GM21786 (cell line): ENCODE data around the gene ZNF556.

ENCODE experiments used
- ATAC-seq: cut with Tn5 transposase; IDR thresholded peaks from one replicate; pipeline ENCODE4 v1.9.1; 2021; ENCODE audit not compliant: unreplicated experiment

ZNF556 gene

DNA sequence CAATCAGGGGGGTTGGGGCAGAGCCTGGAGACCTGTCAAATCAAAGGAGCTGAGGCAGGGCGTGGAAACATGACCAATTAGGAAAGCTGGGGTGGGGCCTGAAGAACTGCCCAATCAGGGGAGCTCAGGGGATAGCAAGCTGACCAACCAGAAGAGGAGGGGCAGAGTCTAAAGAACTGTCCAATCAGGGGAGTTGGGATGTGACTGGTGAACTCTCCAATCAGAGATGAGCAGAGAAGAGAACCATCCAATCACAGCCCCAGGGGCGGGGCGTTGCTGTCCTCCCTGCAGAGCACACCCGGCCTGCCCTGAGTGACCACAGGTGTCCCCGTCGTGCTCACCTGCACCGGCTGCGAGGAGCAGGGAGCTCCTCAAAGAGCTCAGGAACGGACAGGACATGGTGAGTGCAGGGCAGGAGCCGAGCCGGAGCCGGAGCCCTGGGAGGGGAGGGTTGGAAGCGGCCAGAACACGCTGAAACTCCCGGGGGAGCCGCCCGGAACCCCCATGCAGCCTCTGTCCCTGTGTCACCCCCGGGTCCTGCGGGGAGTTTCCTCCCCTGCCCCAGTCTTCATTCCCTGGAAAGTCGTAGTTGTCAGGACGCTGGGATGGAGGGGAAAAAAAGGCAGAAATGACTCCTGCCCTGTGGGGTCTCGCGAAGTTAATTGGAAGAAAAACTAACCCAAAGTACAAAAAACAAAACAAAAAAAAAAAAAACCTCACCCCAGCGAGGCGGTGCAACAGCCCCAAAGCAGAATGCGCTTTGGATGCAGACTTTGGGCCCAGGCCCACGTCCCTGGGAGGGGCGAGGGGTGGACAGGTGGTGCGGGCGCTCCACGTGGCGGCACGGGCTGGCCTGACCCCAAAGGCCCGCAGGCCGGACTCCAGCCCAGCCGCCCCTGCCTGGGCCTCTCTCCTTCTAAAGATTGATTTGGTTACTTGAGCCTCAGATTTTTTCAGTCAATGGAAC is at the start of gene ZNF556:
ZNF556 (plus strand) TSS at position 311 of the 967 bp plus-strand sequence; CDS start at position 398, 87 bp downstream.
- no peak for ATAC-seq

DNA sequence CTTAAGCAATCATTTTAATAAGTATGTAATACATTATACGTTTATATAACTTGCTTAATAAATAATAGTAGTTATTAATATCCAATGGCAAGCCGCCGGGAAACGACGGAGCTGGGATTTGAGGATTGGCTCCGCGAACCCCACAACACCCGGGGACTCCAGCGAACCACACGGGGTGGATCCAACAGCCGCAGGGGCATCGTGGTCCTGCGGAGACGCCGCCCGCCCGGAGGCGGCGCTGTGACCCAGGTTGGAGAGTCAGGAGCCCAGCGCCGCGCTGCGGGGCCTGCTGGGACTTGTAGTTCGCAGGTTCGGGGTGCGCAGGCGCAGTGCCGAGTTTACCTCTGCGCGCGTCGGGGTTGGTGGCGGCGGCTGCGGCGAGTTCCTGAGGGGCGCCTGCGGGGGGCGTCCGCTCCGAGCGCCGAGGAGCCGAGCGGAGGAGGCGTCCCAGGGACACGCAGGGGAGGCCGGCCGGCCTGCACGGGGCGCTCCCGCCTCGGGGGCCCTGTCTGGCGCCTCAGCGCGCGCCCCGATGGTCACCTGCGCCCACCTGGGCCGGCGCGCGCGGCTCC is 47.5 kb upstream of the ZNF556 start, which contains the start of gene ZNF554:
ZNF554 (plus strand) TSS at position 329 of the 572 bp plus-strand sequence; CDS start at position 533, 204 bp downstream.
- ATAC-seq = peak; percentile 84

DNA sequence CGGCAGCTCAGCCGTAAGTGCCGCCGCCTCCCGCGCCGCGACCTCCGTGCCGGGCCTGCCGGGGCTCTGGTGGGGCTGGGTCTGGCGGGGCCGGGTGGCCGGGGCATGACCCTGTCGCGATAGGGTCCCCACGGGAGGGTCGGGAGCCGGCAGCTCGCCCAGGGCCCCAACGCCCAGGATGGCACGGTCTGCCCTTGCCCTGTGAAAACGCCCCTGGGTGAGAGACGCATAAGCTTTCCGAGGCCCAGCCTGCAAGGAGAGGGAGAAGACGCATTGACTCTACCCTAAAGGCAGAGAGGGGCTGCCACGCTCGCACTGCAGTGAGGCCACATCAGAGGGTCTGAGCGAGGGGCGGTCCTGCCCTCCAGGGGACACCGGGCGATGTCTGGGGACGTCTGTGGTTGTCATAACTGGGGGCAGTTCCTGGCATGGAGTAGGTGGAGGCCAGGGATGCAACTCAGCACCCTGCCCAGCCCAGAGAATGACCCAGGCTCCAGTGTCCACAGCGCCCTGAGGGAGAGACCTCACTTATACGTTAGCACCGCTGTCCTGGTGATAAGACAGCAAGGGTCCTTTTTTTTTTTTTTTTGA is 46.9 kb upstream of the ZNF556 start:
- no peak for ATAC-seq

DNA sequence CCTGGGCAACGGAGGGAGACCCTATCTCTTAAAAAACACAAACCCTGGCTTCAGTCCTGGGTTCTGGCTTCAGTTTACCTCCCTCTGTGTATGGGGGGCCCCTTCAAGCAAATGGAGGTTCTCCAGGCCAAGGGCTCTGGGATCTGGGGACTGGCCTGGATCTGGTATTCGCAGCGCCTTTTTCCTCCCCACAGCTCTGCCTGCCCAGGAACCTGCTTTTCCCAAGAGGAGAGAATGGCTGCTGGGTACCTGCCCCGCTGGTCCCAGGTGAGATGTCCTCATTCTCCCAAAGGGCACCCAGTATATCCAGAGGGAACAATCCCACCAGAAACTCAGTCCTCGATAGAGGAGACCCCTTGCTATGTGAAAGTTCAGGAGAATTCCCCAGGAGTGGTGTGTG is 44.3 kb upstream of the ZNF556 start:
- ATAC-seq = no peak

DNA sequence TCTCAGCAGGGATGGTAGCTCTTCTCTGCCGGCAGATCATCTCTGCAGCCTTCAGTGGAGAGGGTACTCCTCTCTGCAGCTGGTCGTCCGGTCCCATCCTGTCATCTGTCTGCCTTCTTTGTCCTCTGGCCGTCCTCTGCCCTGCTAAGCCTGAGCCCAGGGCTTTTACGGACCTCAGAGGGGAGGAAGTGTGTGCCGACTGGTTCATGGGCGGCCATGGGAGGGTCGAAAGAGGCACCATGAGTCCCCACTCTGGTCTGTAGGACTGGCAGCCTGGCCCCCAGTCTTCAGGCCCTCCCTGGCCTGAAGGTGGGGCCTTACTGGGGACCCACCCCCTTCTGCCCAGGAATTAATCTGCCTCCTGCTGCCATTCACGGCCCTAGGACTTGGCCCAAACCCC is 43.5 kb upstream of the ZNF556 start:
- no peak for ATAC-seq

DNA sequence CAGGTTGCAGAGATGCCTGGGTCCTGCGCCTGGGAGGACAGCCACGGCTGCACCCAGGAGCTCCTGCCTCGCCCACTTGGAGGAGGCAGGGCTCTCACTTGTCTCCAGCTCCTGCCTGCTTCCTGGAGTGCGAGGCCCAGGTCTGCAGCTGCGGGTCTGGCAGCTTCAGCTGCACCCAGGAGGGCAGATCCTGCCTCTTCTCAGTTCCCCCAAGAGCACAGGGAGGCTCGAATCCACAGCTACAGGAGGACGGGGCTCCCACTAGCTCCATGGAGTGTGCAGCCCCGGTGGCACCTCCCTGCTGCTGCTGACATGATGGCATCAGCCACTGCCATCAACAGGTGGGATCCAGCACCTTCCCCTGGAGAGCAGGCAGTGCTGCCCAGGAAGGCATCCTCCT is 43.0 kb upstream of the ZNF556 start:
- ATAC-seq = no peak

DNA sequence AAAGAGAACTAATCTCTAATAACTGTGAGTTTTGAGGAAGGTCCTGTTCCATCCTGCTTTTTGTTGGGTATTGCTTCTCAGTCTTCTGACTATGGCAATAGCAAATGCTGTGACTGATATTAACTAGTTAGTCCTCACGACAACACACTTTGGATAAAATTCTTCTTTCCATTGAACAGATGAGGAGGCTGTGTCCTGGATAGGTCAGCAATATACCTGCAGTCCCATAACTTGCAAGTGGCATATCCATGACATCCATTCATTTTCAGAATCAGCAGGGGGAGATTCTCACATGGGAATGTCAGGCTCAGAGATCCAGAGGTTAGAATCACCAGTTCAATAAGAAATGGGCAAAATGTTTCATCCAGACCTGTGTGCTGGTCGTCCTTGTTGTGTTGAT is 40.1 kb upstream of the ZNF556 start:
- no peak for ATAC-seq

DNA sequence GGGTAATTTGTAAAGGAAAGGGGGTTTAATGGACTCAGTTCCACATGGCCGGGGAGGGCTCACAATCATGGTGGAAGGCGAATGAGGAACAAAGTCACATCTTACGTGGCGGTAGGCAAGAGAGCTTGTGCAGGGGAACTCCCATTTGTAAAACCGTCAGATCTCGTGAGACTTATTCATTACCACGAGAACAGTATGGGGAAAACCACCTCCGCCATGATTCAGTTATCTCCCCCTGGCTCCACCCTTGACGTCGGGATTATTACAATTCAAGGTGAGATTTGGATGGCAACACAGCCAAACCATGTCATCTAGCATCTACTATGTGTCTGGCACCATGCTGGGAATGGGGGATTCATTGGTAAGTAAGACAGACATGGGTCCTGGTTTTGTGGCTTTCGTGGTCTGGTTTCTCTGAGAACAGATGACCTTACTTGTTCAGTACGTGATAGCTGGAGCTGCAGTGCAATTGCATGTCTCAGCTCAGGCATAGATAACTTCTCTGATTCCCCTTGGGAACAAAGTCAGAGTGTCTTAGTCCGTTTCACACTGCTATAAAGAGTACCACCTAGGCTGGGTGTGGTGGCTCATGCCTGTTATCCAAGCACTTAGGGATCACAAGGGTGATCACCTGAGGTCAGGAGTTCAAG is 39.2 kb upstream of the ZNF556 start:
- ATAC-seq = no peak

DNA sequence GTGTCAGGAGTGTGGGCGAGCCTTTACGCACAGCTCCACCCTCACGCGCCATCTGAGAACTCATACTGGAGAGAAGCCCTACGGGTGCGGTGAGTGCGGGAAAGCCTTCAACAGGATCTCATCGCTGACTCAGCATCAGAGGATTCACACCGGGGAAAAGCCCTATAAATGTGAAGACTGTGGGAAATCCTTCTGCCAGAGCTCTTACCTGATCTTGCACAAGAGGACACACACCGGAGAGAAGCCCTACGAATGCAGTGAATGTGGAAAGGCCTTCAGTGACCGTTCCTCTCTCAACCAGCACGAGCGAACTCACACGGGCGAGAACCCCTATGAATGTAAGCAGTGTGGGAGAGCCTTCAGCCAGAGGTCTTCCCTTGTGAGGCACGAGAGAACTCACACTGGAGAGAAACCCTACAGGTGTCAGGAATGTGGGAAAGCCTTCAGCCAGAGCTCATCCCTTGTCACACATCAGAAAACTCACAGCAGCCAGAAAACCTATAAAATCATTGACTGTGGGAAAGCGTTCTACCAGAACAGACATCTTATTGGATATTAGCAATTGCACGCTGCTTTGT is 32.8 kb upstream of the ZNF556 start:
- ATAC-seq = no peak

DNA sequence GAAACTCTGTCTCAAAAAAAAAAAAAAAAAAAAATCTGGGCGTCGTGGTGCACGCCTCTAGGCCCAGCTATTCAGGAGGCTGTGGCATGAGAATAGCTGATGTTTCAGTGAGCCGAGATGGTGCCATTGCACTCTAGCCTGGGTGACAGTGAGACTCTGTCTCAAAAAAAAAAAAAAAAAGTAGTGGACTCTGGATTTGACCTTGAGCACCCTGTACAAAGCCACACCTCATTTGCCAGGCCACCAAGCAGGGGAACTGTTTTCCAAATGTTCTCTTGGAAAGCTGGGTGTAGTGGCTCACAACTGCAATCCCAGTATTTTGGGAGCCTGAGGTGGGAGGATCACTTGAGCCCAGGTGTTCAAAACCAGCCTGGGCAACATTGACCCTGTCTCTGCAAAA is 29.7 kb upstream of the ZNF556 start:
- ATAC-seq = no peak

DNA sequence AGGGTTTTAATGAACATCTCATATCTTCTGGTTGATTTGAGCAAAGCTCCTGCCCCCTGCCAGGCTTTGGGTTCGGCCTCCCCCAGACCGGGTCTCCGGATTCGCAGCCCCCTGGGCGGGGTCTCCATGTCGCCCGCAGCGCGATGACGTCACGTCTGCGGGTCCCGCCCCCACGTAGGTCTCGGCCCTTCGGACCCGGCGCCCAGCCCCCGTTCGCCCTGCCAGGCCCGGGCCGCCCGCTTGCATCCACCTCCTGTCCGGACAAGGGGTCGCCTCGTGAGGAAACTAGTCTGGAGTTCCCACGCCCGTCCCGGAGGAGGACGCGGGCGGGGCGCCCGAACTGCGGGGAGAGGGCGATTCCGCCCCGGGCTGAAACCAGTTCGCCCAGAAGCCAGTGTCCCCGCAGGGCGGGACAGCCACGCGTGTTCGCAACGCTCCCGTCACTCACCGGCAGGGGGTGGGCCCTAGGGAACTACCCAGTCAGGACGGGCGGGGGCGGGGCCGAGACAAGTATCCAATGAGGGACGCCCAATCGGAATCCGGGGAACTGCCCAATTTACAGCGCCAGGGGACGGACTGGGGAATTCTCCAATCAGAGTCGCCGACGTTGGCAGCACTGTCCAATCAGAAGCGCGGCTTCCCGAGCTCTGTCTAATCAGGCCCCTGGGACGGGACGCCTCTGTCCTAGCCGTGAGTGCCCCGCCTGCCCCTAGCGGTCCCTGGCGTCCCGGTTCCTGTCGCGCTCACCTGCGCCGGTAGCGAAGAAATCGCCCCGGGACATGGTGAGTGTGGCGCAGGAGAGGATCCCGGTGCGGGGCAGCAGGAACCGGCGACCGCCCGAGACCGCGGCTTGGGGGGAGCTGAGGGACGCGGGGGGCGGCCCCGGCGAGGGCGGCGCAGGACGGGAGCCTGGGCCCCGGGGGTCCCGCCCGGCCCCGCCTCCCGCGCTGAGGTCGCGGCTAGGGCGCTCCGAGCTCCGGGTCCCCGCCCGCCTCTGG is 26.0 kb upstream of the ZNF556 start, which contains the start of gene ZNF555:
ZNF555 (plus strand) TSS at position 682 of the 998 bp plus-strand sequence; CDS start at position 780, 98 bp downstream.
- peak; percentile 91 for ATAC-seq

DNA sequence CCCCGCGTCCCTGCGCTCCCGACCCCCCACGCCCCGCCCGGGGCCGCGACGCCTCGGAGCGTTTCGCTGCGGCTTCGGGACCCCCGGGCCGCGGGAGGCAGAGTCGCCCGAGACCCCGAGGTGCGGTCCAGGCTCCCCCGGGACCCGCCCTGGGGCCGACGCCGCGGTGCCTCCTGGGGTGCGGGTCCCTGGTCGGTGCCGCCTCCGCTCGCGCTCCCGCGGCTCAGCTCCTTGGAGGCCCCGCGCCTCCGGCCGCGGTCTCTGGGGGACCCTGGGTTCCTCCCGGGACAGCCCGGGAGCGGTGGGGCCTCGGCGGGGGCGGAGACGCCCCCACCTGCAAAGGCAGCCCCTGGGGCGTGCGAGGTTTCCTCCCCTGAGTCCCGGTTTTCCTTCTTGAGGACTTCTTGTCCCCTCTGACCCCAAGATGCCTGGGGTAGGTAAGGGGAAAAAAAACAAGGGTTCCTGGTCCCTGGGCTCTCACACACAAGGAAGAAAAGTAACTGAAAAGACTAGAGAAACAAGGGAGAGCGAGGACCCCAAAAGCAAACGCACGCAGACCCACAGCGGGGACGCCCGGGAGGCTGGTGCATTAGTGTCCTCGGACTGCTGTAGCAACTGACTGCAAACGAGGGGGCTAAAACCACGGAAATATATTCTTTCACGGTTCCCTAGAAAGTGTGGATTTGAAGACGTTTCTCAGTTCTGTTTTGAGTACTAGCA is 25.1 kb upstream of the ZNF556 start:
- ATAC-seq = no peak

DNA sequence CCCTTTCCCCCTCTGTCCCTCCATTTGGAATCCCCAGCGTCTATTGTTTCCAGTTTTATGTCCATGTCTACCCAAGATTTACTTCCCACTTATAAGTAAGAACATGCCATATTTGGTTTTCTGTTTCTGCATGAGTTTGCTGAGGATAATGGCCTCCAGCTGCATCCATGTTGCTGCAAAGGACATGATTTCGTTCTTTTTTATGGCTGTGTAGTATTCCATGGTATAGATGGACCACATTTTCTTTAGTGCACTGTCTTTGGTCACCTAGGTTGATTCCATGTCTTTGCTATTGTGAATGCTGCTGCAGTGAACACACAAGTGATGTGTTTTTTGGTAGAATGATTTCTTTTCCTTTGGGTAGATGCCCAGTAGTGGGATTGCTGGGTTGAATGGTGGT is 22.0 kb upstream of the ZNF556 start:
- no peak for ATAC-seq

DNA sequence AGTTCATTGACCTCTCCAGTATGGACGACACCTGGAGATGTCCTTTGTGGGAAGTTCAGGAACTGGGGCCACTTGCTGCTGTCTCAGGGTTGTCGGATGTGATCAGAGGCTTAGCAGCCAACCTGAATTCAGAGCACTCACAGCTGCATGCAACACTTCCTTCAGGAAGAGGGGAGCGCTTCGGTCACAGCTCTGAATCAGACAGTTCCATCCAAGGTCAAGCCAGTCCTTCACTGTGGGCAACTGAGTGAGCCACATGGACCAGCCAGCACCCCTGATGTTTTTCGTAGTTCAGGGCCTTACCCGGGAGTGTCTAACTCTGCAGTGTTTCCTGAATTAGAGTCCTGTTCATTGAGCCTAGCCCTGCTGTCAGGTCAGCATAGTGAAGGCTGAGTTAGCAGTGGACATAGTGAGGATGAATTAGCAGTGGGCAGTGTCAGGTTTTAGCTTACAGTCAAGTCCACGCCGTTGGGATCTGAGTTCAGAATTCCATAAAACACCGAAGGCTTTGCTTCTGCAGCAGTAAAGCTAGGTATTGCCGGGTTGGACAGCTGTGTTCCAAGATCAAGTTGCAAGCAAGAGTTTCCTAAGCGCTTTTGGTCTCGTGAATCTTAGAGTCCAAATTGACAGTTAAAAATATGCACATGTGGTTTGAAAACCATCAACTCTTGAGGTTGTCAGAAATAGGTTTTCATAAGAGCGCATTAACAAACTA is 20.8 kb upstream of the ZNF556 start:
- ATAC-seq = no peak

DNA sequence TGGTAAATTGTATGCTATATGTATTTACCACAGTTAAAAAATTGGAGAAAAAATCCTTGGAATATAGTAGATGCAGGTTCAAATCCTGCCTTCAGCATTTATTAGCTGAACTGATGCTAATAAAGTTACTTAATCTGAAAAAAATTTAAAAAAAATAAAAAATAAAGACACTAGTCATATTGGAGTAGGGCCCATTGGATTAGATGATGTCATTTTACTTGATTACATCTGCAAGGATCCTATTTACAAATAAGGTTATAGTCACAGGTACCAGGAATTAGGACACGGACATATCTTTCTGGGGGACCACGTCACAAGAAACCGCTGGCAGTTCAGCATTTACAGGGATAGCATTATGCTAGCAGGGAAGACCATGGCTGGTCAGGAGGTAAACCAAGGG is 19.6 kb upstream of the ZNF556 start:
- no peak for ATAC-seq

DNA sequence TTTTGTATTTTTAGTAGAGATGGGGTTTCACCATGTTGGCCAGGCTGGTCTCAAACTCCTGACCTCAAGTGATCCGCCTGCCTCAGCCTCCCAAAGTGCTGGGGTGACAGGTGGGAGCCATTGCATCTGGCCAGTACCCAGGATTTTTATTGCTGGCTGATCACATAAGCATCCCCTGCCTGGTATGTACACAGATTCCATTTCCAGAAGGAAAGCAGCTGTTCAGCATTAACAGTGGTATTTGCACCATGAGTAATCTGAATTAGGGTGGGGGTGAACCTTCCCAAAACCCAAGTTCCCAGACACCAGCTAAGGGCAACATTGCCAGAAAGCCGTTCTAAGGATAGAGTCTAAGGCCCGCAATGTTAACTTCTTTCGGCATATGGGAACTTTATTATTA is 18.5 kb upstream of the ZNF556 start:
- ATAC-seq = no peak

DNA sequence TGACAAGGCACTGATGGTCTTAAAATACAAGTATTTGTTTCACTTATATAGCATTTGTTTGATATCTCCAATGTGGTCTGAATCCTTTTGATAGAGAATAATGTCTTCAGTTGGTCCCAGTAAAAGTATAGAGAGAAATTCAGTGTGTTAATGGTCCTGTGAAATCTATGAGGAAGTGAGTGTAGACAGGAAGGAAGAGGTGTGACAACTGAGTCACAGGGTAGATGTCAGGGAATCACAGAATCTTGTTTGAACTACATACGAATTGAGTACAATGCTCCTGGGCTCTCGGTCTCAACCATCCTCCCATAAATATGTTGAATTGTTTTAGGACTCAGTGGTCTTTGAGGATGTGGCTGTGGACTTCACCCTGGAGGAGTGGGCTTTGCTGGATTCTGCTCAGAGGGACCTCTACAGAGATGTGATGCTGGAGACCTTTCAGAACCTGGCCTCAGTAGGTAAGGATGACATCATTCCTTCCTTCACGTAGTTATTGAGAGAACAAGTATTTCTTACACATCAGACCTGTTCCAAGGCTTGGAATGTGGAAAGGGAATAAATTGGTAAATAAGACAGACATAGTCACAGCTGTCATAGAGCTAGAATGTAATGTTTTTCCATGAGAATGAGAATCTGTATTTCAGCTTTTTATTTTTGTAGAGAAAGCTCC is 16.7 kb upstream of the ZNF556 start:
- no peak for ATAC-seq

DNA sequence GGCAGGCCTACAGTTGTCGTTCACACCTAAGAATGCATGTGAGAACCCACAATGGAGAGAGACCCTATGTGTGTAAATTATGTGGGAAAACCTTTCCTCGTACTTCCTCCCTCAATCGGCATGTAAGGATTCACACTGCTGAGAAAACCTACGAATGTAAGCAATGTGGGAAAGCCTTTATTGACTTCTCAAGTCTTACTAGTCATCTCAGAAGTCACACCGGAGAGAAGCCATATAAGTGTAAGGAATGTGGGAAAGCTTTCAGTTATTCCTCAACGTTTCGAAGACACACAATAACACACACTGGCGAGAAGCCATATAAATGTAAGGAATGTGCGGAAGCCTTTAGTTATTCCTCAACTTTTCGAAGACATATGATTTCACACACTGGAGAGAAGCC is 14.5 kb upstream of the ZNF556 start:
- no peak for ATAC-seq
